Measurements from ENCODE around the gene SAMD10. TPM values are rescaled to one million over a fixed set of nuclear protein-coding genes. Genes with fewer than 3 reads are reported as not detected.
A peak's percentile ranks its signal among the peaks of the same experiment; 100 is the strongest.

SAMD10 gene
- total and polyA plus RNA-seq, 10 of the 15 experiments (the other 5 are each of a cell fraction or from before 2014, with no cell fraction given): 1.3 to 51.4 (median 17.9) TPM

- no peak for TF ChIP-seq IRF5 (IDR thresholded peaks at IDR 0.05; ENCODE audit: borderline replicate concordance)
- TF ChIP-seq STAT1 (conservative IDR thresholded peaks at IDR 0.05): no peak
- TF ChIP-seq RUNX3 (IDR thresholded peaks at IDR 0.05; ENCODE audit: low read length): no peak
- TF ChIP-seq CREB1 (IDR thresholded peaks at IDR 0.05; ENCODE audit: low read depth): no peak
- TF ChIP-seq MXI1 (IDR thresholded peaks at IDR 0.05; ENCODE audit: low read depth, low read length): no peak
- TF ChIP-seq HCFC1 (IDR thresholded peaks at IDR 0.05; ENCODE audit: low read length): no peak
- TF ChIP-seq ZZZ3 (IDR thresholded peaks at IDR 0.05; ENCODE audit: control insufficient read depth, insufficient read length, low read depth): no peak
- no peak for TF ChIP-seq ZNF622 (IDR thresholded peaks at IDR 0.05)
These were observed 46.5 kb upstream of the SAMD10 start (continued) for GRCh38 chr20:64025826-64026412.

GRCh38 chr20:64025101-64025825 is 45.8 kb upstream of the SAMD10 start:
- Histone ChIP-seq H3K9me3 (replicated peaks; ENCODE audit: control insufficient read depth, insufficient read depth, low read length) (no peaks in the 10 kb centered on the region), H3K27ac (ENCODE audit: control insufficient read depth, insufficient read depth) (no peak overlapping the region), H3K4me2 (ENCODE audit: control insufficient read depth, insufficient read depth) (no peak overlapping the region), H4K20me1 (ENCODE audit: control insufficient read depth, insufficient read depth) (no peaks in the 10 kb centered on the region), H3K9ac (ENCODE audit: control insufficient read depth, insufficient read depth, low read length) (no peak overlapping the region), H3K4me1 (ENCODE audit: control insufficient read depth, insufficient read depth, low read length) (no peaks in the 10 kb centered on the region), H3K27me3 (replicated peaks in 1 of 2; ENCODE audit: control insufficient read depth in 2 of 2, insufficient read depth in 2 of 2, low read length in 1 of 2) (no peaks in the 10 kb centered on the region), H3K36me3 (ENCODE audit: control insufficient read depth in 2 of 2, insufficient read depth in 2 of 2, low read length in 1 of 2) (peaks cover 59% of the 10 kb centered on the region in 2 experiments), H2AFZ (ENCODE audit: control insufficient read depth, low read depth, low read length) (no peak overlapping the region), H3K4me3 (no peak overlapping the region), H3K79me2 (ENCODE audit: control insufficient read depth, insufficient read depth, low read length) (no peaks in the 10 kb centered on the region)
- no TSS peak for BruUV-seq (replicated peaks)
- WGBS (ENCODE audit: insufficient coverage, insufficient replicate concordance, low lambda C conversion rate, missing lambda C conversion rate): 98% methylated on average over 18 of the region's 18 CpGs
- TF ChIP-seq E4F1 (IDR thresholded peaks at IDR 0.05; ENCODE audit: borderline replicate concordance, partially characterized antibody) (no peak), POLR2A (IDR thresholded peaks at IDR 0.05; ENCODE audit: low read depth, low read length) (peak; percentile 30; the same call in 1 of the 2 replicates)
- in situ Hi-C loops (cut with MboI): no loop called here
- ChIA-PET RAD21 (ENCODE audit: unreplicated experiment) (no interaction called here), POLR2A (interaction anchor here (0.8 to 1.1 kb wide), 2 partner anchors 11 to 21 kb away, joined by 3 read pairs; no protein-coding TSS in a partner anchor), CTCF (interaction anchor here (0.7 kb wide), 1 partner anchor 17 kb away, joined by 3 read pairs; no protein-coding TSS in a partner anchor), SMC1A (ENCODE audit: uncharacterized antibody, unreplicated experiment) (no interaction called here)
- DNase-seq (ENCODE audit: low read depth, low spot score) (no peak), ATAC-seq (no peak), FAIRE-seq (no peak)
- intact Hi-C loops (cut with micrococcal nuclease; ENCODE audit: unreplicated experiment): no loop called here

All from GM12878 (cell line).